ENCODE data around the gene LDLR.
"Not testable (repeated sequence)": the region's sequence is repeated elsewhere in the genome, so short reads cannot be mapped to it uniquely, and the experiment has no call there.

Gene LDLR

DNA sequence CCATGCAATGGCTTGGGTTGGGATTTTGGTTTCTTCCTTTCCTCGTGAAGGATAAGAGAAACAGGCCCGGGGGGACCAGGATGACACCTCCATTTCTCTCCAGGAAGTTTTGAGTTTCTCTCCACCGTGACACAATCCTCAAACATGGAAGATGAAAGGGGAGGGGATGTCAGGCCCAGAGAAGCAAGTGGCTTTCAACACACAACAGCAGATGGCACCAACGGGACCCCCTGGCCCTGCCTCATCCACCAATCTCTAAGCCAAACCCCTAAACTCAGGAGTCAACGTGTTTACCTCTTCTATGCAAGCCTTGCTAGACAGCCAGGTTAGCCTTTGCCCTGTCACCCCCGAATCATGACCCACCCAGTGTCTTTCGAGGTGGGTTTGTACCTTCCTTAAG lies 42.2 kb downstream of the LDLR start:
- TF ChIP-seq, protein P1, sequence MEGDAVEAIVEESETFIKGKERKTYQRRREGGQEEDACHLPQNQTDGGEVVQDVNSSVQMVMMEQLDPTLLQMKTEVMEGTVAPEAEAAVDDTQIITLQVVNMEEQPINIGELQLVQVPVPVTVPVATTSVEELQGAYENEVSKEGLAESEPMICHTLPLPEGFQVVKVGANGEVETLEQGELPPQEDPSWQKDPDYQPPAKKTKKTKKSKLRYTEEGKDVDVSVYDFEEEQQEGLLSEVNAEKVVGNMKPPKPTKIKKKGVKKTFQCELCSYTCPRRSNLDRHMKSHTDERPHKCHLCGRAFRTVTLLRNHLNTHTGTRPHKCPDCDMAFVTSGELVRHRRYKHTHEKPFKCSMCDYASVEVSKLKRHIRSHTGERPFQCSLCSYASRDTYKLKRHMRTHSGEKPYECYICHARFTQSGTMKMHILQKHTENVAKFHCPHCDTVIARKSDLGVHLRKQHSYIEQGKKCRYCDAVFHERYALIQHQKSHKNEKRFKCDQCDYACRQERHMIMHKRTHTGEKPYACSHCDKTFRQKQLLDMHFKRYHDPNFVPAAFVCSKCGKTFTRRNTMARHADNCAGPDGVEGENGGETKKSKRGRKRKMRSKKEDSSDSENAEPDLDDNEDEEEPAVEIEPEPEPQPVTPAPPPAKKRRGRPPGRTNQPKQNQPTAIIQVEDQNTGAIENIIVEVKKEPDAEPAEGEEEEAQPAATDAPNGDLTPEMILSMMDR (IDR thresholded peaks at IDR 0.05; ENCODE audit: poor library complexity, severe bottlenecking) = no peak
- Histone ChIP-seq H3K4me3 (ENCODE audit: severe bottlenecking) (no peak overlapping the region), H3K27ac (ENCODE audit: poor library complexity, severe bottlenecking) (no peak overlapping the region), H3K9me3 (ENCODE audit: severe bottlenecking) (no peaks in the 10 kb centered on the region), H3K27me3 (ENCODE audit: insufficient read depth, poor library complexity, severe bottlenecking) (no peaks in the 10 kb centered on the region), H3K36me3 (ENCODE audit: low read depth) (peaks cover 69% of the 10 kb centered on the region), H3K4me1 (ENCODE audit: insufficient read depth, poor library complexity, severe bottlenecking) (no peaks in the 10 kb centered on the region)
- ATAC-seq (ENCODE audit: low read depth) (no peak), DNase-seq (ENCODE audit: low spot score) (no peak)

DNA sequence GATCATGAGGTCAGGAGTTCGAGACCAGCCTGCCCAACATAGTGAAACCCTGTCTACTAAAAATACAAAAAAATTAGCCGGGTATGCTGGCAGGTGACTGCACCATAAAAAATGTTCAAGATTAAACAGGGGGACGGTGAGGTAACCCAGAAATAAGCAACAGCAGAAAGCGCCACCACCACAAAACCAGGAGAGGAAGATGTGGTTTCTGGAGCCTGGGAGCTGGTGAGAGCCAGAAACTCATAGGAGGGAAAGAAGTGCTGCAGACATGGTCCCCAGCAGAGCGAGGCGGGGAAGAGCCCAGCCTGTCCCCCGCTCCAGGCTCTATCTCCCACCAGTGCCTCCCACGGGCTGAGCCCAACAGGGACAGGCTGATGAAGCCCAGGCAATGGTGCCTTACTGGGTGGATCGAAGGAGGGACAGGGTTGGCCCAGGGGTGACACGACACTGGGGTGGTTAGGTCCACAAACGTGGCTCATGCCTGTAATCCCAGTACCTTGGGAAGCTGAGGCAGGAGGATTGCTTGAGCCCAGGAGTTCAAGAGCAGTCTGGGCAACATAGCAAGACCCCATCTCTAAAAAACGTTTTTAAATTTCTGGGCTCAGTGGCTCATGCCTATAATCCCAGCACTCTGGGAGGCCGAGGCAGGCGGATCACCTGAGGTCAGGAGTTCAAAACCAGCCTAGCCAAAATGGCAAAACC lies 47.3 kb downstream of the LDLR start:
- peaks cover 16% of the 10 kb centered on the region for H3K4me1 ChIP-seq (ENCODE audit: insufficient read depth, poor library complexity, severe bottlenecking)
- TF ChIP-seq, protein P1 (IDR thresholded peaks at IDR 0.05; ENCODE audit: poor library complexity, severe bottlenecking) = no peak

DNA sequence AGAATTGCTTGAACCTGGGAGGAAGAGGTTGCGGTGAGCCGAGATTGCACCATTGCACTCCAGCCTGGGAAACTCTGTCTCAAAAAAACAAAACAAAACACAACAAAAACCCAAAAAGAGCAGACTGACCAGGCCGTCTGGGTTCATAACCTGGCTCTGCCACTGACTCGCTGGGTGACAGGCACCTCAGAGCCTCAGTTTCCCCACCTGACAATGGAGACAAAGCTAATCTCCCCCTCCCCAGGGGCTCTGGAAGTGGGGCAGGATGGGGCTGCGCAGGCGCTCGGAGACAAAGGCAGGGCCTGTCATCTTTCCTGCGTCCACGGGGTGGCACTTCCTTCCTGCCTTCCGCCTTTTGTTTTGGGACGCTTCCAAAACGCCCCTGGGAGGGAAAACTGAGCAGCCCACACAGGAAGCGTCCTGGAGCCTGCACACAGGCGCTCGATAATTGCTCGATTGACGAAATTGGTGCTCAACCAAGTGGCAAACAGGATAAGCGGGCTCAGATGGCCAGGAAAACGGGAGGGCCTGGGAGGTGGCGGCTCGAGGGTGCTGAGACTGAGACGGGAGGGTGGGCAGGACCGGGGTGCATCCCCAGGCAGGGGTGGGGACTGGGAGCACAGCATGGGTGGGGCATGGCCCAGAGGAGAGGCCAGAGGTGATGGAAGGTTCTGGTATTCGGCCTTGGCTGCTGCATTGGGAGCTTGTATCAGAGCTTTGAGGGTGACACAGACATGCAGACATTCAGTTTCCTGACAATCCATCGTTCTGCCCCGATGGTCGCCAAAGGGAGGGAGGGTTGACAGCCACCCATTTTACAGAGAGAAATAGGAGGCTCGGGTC lies 48.5 kb downstream of the LDLR start:
- DNase-seq (ENCODE audit: low spot score) (peak; percentile 87), ATAC-seq (ENCODE audit: low read depth) (peak; percentile 20)
- H3K4me3 ChIP-seq (ENCODE audit: severe bottlenecking) = no peak overlapping the region
- TF ChIP-seq, protein P1 (IDR thresholded peaks at IDR 0.05; ENCODE audit: poor library complexity, severe bottlenecking) = peak; percentile 87
- H3K9me3 ChIP-seq (ENCODE audit: severe bottlenecking) = no peaks in the 10 kb centered on the region
- H3K27ac ChIP-seq (ENCODE audit: poor library complexity, severe bottlenecking) = peak overlapping the region; percentile 97
- H3K36me3 ChIP-seq (ENCODE audit: low read depth) = peaks cover 7% of the 10 kb centered on the region
- no peaks in the 10 kb centered on the region for H3K27me3 ChIP-seq (ENCODE audit: insufficient read depth, poor library complexity, severe bottlenecking)
- peaks cover 25% of the 10 kb centered on the region for H3K4me1 ChIP-seq (ENCODE audit: insufficient read depth, poor library complexity, severe bottlenecking)

More for the DNA sequence above, 47.3 kb downstream of the LDLR start:
- Histone ChIP-seq H3K27me3 (ENCODE audit: insufficient read depth, poor library complexity, severe bottlenecking) (no peaks in the 10 kb centered on the region), H3K9me3 (ENCODE audit: severe bottlenecking) (no peaks in the 10 kb centered on the region), H3K4me3 (ENCODE audit: severe bottlenecking) (no peak overlapping the region), H3K27ac (ENCODE audit: poor library complexity, severe bottlenecking) (peak overlapping the region; percentile 97), H3K36me3 (ENCODE audit: low read depth) (peaks cover 18% of the 10 kb centered on the region)
- ATAC-seq (ENCODE audit: low read depth) (peak; percentile 2; the same call in 1 of the 3 replicates), DNase-seq (ENCODE audit: low spot score) (no peak)

DNA sequence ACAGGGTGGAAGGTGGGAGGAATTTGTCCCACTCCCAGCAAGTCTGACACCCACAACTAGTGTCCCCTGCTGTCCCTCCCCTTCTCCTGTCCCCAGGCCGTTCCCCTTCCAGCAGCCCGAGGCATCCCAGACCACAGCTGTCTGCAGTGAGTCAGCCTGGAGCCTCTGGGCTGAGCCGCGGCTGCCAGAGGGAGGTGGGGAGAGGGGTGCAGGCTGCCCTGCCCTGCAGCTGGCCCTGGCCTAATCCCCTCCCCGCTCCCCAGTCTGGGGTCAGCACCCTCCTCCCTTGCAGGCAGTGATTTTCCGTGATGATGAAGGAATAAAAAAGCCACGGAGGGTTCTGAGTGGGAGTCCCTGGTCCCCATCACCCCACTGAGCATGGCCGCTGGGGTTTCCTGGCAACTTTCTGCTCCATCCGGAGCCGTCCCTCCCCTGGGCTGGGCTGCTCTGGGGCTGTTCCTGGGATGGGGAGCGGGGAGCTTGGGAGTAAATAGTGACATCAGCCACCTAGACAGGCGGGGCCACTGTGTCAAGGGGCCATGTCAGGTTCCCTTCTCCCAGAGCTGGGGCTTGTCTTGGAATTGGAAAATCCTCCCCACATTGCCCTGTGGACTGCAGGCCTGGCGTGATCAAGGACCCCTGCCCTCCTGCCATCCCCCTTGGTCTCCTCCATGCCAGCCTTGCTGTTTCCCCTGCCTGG lies 49.5 kb downstream of the LDLR start:
- TF ChIP-seq, protein P1 (IDR thresholded peaks at IDR 0.05; ENCODE audit: poor library complexity, severe bottlenecking) = no peak
- H3K27me3 ChIP-seq (ENCODE audit: insufficient read depth, poor library complexity, severe bottlenecking) = no peaks in the 10 kb centered on the region
- peak; percentile 61 for ATAC-seq (ENCODE audit: low read depth)
- peak; percentile 86 for DNase-seq (ENCODE audit: low spot score)
- no peaks in the 10 kb centered on the region for H3K9me3 ChIP-seq (ENCODE audit: severe bottlenecking)
- no peak overlapping the region for H3K4me3 ChIP-seq (ENCODE audit: severe bottlenecking)
- H3K27ac ChIP-seq (ENCODE audit: poor library complexity, severe bottlenecking) = peak overlapping the region; percentile 97
- no peaks in the 10 kb centered on the region for H3K36me3 ChIP-seq (ENCODE audit: low read depth)
- peaks cover 34% of the 10 kb centered on the region for H3K4me1 ChIP-seq (ENCODE audit: insufficient read depth, poor library complexity, severe bottlenecking)

DNA sequence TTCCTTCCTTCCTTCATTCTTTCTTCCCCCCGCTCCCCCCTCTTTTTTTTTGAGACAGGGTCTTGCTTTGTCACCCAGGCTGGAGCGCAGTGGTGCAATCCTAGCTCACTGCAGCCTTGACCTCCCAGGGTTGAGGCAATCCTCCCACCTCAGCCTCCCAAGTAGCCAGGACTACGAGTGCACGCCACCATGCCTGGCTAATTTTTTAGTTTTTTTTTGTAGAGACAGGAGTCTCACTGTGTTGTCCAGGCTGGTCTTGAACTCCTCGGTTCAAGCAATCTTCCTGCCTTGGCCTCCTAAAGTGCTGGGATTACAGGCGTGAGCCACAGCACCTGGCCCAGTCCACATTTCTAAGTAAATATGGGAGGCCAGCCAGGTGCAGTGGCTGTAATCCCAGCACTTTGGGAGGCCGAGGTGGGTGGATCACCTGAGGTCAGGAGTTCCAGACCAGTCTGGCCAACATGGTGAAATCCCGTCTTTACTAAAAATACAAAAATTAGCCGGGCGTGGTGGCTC lies 50.8 kb downstream of the LDLR start:
- peak overlapping the region; percentile 97 for H3K27ac ChIP-seq (ENCODE audit: poor library complexity, severe bottlenecking)
- DNase-seq (ENCODE audit: low spot score); H3K9me3 ChIP-seq (ENCODE audit: severe bottlenecking); H3K36me3 ChIP-seq (ENCODE audit: low read depth); H3K4me3 ChIP-seq (ENCODE audit: severe bottlenecking); H3K27me3 ChIP-seq (ENCODE audit: insufficient read depth, poor library complexity, severe bottlenecking); ATAC-seq (ENCODE audit: low read depth): not testable (repeated sequence)
- peaks cover 34% of the 10 kb centered on the region for H3K4me1 ChIP-seq (ENCODE audit: insufficient read depth, poor library complexity, severe bottlenecking)

All from RWPE2 (cell line).